ENCODE results near the gene JPH4. TPM values are rescaled to one million over a fixed set of nuclear protein-coding genes. Genes with fewer than 3 reads are reported as not detected.
"Not testable (repeated sequence)": the region's sequence is repeated elsewhere in the genome, so short reads cannot be mapped to it uniquely, and the experiment has no call there.

Gene JPH4
- total RNA-seq: not detected in 2 replicates

- DNase-seq (ENCODE audit: low read depth): no peak
These were observed at the start of gene JPH4 for GRCh38 chr14:23578560-23579310. TSS of gene JPH4 (minus strand) at chr14:23578790. CDS start at chr14:23577453, 1,337 bp downstream.

DNA sequence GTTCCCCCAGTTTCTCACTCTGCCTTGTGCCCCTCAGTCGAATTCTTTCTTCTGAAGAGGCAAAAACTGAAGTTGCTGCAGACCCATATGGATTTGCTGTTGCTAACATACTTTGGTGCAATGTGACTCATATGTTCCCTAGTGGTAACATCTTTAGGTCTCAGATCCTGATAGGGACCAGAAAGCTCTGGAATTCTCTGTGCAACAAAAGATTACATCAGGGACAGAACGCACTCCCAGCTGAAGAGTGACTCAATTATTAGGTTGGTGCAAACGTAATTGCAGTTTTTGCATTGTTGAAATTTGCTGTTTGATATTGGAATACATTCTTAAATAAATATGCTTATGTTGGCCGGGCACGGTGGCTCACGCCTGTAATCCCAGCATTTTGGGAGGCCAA is 49.4 kb upstream of the JPH4 start:
- no peak for DNase-seq (ENCODE audit: low read depth)

DNA sequence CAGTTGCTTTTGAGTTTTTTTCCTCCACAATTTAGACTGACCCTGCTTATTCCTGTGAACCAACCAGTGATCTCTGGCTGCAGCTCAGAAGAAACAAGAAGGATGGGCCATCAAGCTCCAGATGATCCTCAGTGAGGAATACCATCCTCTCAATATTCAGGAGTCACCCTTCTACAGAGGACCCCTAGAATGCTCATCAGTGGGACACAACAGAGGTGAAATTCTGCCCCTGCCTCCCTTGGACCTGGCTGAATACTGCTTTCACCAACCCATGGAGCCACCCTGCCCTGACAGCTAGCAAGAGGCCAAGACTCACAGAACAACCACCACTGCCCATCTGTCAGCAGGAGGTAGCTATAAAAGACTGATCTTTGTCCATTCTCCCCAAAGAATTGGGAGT is 48.4 kb upstream of the JPH4 start:
- DNase-seq (ENCODE audit: low read depth): no peak

DNA sequence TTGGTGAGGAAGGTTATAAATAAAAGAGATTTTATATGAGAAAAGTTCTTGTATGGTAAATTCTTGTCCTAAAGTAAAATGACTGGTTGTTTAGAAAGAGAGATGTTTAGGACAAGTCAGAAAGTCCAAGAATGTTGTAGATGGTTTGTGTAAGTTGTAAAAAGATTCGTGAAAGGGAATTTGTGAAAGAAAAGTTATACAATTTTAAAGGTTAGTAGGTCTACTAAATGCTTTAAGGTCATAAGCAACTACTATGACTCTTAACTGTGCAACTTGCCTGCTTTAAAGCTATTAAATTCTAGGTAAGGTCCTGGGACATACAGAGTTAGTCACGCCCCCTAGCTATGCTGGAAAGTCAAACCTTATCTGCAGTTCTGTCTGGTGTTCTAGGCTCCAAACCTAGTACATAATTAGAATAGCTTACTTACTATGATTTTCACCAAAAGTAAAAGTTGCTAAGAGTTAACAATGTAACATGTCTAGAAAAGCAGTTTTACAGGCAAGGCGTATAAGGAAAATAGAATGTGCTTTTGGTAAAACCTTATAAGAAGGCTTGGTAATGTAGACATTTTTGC is 46.3 kb upstream of the JPH4 start:
- no peak for DNase-seq (ENCODE audit: low read depth)

DNA sequence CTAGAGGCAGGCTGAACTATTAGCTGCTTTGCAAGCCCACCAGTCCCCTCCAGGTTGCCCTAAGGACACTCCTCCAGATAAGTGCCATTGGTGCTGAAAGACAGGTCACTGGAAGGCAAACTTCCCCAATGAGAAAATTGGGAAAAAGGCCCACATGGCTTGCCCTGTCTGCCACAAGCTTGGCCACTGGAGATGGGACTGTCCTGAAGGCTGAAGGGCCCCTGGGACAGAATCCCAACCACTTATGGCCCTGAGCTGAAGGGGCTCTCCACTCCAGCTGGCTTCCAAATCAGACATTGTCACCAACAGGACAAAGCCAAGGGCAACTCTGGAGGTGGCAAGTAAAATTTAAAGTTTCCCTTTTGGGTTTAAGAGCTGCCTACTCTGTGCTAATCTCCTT is 45.4 kb upstream of the JPH4 start:
- no peak for DNase-seq (ENCODE audit: low read depth)

GRCh38 chr14:23622990-23623389 is 44.4 kb upstream of the JPH4 start:
- DNase-seq (ENCODE audit: low read depth): no peak

DNA sequence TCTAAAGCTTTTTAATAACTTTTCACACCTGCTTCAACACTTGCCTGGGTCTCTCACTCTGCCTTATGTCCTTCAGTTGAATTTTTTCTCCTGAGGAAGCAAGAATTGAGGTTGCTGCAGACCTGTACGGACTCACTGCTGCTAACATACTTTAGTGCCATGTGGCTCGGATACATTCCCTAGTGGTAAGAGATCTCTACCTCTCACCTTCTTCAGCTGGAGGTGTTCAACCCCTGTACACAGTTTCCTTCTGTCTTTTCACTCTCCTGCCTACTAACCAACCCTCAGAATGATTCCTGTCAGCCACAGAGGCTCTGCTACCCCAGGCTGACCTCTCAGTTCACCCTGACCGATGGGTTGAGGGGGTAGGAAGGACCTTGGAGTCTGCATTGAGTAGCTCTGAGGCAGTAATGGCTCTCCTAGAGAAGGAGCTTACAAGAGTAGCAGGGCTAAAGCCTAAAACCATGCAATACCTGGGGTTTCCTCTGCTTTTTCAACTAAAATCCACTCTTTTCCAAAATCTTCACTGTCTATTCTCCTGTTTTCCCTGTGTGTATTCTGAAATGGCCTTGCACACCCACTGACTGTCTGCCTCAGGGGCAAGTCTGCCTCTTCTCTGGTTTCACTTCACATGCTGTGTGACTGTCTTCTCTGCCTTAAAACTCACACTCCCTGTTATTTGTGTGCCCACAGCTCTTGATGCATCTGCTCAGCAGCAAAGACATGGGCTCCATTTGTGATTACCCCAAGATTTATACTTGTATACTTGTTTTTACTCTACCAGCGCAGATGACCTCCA is 43.5 kb upstream of the JPH4 start:
- no peak for DNase-seq (ENCODE audit: low read depth)

- no peak for DNase-seq (ENCODE audit: low read depth)
These were observed 42.8 kb upstream of the JPH4 start for GRCh38 chr14:23621204-23621931.

DNA sequence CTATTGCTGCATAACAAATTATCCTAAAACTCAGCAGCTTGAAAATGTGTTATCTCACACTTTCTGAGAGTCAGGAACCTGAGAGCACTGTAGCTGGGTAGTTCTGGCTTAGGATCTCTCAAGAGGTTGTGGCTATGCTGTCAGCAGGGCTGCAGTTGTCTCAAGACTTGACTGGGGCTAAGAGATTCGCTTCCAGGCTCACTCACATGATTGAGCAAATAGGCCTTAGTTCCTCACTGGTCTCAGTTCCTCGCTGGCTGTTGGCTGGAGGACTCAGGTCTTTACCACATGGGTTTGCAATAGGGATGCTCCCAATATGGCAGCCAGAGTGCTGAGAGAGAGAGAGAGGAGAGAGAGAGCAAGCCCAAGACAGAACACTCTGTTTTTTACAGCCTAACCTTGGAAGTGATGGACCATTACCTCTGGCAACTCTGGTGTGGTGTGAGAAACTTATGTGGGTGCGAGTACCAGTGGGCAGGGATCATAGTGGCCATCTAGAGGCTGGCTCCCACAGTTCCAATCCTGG is 41.6 kb upstream of the JPH4 start:
- DNase-seq (ENCODE audit: low read depth): no peak

GRCh38 chr14:23618415-23618988 is 39.9 kb upstream of the JPH4 start:
- no peak for DNase-seq (ENCODE audit: low read depth)

- no peak for DNase-seq (ENCODE audit: low read depth)
These were observed 38.9 kb upstream of the JPH4 start for GRCh38 chr14:23617539-23617938.

DNA sequence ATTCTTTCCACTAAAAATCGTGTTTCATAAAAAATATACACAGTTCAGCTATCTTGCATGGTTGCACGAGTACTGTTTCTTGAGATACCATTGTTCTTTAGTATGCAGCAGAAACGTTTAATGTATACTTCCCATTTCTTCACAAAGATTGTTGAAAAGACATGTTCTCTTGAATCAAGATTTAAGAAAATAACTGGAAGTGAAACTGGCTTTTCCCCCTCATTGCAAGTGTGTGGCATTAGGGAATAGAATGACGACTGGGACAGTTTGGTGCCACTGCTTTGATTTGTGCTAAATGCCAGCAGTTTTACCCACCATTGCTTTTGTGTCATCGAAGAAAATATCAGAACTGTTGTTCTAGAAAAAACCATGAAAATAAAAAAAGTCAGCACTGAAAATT is 37.3 kb upstream of the JPH4 start:
- DNase-seq (ENCODE audit: low read depth): no peak

- no peak for DNase-seq (ENCODE audit: low read depth)
These were observed 35.8 kb upstream of the JPH4 start for GRCh38 chr14:23614395-23614828.

DNA sequence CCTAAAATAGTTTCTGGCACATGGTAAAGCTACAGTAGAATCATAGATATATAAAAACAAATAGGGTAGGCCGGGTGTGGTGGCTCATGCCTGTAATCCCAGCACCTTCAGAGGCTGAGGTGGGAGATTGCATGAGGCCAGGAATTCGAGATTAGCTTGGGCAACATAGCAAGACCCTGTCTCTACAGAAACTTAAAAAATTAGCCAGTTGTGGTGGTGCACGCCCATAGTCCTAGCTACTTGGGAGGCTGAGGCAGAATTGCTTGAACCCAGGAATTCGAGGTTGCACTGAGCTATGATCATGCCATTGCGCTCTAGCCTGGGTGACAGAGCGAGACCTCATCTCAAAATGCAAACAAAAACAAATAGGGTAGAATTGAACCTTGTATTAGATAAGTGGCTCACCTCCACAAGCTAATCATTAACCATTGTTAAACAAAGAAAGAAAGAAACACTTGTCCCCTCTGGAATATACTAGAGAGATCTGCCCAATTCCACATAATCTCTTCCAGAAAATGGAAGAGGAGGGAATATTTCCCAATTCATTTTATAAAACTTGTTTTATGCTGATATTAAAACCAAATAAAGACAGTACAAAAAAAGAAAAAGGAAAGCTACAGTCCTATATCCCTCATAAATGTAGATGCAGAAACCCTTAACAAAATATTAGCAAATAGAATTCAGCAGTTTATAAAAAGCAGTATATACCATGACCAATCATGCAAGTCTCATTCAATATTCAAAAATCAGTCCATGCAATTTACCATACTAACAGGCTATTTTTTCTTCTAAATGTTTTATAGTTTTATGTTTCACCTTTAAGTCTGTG is 34.9 kb upstream of the JPH4 start:
- peak; percentile 15 for DNase-seq (ENCODE audit: low read depth)

GRCh38 chr14:23612802-23613201 is 34.2 kb upstream of the JPH4 start:
- no peak for DNase-seq (ENCODE audit: low read depth)

DNA sequence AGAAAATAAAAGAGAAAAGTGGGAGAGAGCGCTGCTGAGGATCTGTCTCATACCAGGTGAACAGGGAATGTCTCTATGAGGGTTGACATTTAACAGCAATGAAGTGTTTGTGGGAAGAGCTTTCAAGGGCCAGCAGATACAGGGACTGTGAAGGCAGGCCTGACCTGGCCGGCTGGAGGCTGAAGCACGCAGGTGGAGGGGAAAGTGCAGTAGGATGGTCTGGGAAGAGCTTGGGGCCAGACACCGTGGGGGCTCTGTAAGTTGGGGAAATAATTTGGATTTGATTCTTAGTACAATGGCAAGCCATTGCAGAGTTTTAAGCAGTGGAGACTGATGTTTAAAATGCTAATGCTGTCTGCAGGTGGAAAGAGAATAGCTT is 33.8 kb upstream of the JPH4 start:
- no peak for DNase-seq (ENCODE audit: low read depth)

DNA sequence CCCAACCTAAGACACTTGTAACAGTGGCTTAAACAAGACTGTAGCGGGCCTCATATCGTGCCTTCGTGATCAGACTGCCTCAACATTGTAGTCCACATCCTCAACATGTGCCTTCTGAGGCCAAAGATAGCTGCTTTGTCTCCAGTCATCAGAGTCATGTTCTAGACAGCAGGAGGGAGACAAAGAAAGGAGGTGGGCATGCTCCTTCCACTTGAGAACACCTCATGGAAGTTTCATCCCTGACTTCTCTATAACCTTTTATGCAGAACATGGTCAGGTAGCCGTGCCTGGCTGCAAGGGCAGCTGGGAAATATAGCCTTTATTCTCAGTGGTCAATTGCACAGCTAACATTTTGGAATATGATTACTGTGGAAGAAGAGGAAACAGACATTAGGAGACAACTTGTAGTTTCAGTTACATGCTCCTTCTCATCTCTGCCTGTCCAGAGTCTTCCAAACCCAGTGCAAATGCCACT is 32.3 kb upstream of the JPH4 start:
- DNase-seq (ENCODE audit: low read depth): no peak

DNA sequence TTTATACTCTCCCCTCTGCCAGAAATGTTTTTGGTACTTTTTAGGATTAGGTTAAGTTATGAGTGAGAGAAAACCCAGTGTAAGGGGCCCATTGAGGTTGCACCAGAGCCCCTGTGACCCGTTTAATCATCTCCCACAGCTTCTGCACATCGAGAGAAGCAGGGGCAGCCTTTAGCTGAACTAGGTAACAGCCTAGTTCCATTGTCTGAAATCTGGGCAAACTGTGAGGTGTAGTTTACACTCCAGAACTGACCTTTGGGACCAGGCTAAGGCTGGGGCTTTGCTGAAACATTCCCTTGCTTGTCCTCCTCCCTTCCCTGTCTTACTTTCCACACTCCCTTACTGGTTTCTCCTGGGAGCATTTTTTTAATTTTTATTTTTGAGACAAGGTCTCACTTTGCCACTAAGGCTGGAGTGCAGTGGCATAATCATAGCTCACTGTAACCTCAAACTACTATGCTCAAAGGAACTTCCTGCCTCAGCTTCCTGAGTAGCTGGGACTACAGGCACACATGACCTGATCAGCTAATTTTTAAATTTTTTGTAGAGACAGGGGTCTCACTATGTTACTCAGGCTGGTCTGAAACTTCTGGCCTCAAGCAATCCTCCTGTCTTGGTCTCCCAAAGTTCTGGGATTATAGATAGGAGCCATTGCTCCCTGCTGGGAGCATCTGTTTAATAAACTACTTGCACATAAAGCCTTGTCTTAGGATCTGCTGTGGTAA is 31.7 kb upstream of the JPH4 start:
- DNase-seq (ENCODE audit: low read depth): no peak

- not testable (repeated sequence) for DNase-seq (ENCODE audit: low read depth)
These were observed 31.0 kb upstream of the JPH4 start for GRCh38 chr14:23609411-23610089.
